ENCODE data around the gene TMEM116. TPM values are rescaled to one million over a fixed set of nuclear protein-coding genes. Genes with fewer than 3 reads are reported as not detected.
"Not testable (repeated sequence)": the region's sequence is repeated elsewhere in the genome, so short reads cannot be mapped to it uniquely, and the experiment has no call there.

Gene TMEM116
- total RNA-seq, 6 experiments from 2014 or later: 3.6 to 8.9 (median 6.7) TPM

- Histone ChIP-seq H3K4me1 (peaks cover 0 to 24% (median 3%) of the 10 kb centered on the region in 4 donors), H3K9me3 (no peaks in the 10 kb centered on the region), H3K4me3 (no peak overlapping the region), H3K27ac (no peak overlapping the region), H3K27me3 (no peaks in the 10 kb centered on the region), H3K36me3 (no peaks in the 10 kb centered on the region)
- no peak for DNase-seq
- TF ChIP-seq POLR2A (IDR thresholded peaks at IDR 0.05) (no peak), CTCF (IDR thresholded peaks at IDR 0.05) (no peak)
- no peak for ATAC-seq
- intact Hi-C loops (cut with DNase I): no loop called here
- 96% methylated on average over 3 of the region's 4 CpGs for WGBS (ENCODE audit: insufficient coverage, low coverage, low lambda C conversion rate, missing lambda C conversion rate)
Measured at GRCh38 chr12:111998015-111998414, 14.9 kb downstream of the TMEM116 start.

GRCh38 chr12:111997300-111997699 is 15.7 kb downstream of the TMEM116 start:
- 60% methylated on average over 2 of the region's 2 CpGs for WGBS (ENCODE audit: insufficient coverage, low coverage, low lambda C conversion rate, missing lambda C conversion rate)
- ATAC-seq: peak; percentile 37 to 54 (median 46)
- TF ChIP-seq CTCF (IDR thresholded peaks at IDR 0.05): no peak
- no peak for TF ChIP-seq POLR2A (IDR thresholded peaks at IDR 0.05)
- Histone ChIP-seq H3K4me1 (peaks cover 0 to 17% (median 3%) of the 10 kb centered on the region in 4 donors), H3K9me3 (no peaks in the 10 kb centered on the region), H3K27ac (no peak overlapping the region), H3K36me3 (no peaks in the 10 kb centered on the region), H3K4me3 (no peak overlapping the region), H3K27me3 (no peaks in the 10 kb centered on the region)
- DNase-seq: no peak
- intact Hi-C loops (cut with DNase I): no loop called here

GRCh38 chr12:111995782-111996480 is 17.0 kb downstream of the TMEM116 start:
- 71% methylated on average over 1 of the region's 1 CpG for WGBS (ENCODE audit: insufficient coverage, low coverage, low lambda C conversion rate, missing lambda C conversion rate)
- H3K9me3 ChIP-seq: no peaks in the 10 kb centered on the region
- H3K27me3 ChIP-seq: no peaks in the 10 kb centered on the region
- H3K36me3 ChIP-seq: no peaks in the 10 kb centered on the region
- intact Hi-C loops (cut with DNase I): no loop called here
- no peak for TF ChIP-seq CTCF (IDR thresholded peaks at IDR 0.05)
- peaks cover 0 to 7% (median 3%) of the 10 kb centered on the region in 4 donors for H3K4me1 ChIP-seq
- no peak overlapping the region for H3K4me3 ChIP-seq
- no peak overlapping the region for H3K27ac ChIP-seq
- ATAC-seq: no peak
- no peak for DNase-seq

- WGBS (ENCODE audit: insufficient coverage, low coverage, low lambda C conversion rate, missing lambda C conversion rate): 66% methylated on average over 17 of the region's 17 CpGs
- H3K36me3 ChIP-seq; H3K27me3 ChIP-seq; intact Hi-C loops (cut with DNase I); H3K9me3 ChIP-seq; DNase-seq; H3K4me3 ChIP-seq; ATAC-seq; H3K4me1 ChIP-seq; H3K27ac ChIP-seq: not testable (repeated sequence)
Measured at GRCh38 chr12:111994211-111995111, 18.5 kb downstream of the TMEM116 start.

Measured in right lobe of liver (tissue), 6 donors.